Stimulated activated CD4-positive, alpha-beta T cell treated with anti-CD3 and anti-CD28 coated beads, TNF-alpha, amount 100 ng/mL, for 1 hour (primary cell): ENCODE data around the gene CHSY3.

Source experiments
- DNase-seq, 3 donors: peaks; one replicate each; pipeline ENCODE4 v3.0.0-alpha.2; 2020; ENCODE audit warnings: low read depth in 3 of 3, low spot score in 1 of 3

CHSY3 gene

DNA sequence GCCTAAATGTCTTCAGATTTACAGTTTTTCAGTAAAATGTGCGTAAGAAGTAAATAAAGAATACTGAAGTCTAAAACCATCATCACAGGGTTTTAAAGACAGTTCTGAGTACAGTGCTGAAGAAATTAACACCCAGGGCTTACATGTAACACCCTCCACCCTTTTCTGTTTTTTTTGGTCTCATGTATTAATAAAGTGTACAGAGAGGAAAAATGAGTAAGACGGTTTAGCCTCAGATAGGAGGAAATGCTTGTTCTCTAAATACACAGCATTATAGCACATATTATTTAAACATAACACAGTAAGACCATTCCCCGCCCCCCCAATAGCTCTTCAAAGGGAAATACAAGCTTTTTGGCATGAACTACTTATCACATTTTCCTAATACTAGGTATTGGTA, 119.3 kb downstream of the CHSY3 start:
- no peak for DNase-seq

DNA sequence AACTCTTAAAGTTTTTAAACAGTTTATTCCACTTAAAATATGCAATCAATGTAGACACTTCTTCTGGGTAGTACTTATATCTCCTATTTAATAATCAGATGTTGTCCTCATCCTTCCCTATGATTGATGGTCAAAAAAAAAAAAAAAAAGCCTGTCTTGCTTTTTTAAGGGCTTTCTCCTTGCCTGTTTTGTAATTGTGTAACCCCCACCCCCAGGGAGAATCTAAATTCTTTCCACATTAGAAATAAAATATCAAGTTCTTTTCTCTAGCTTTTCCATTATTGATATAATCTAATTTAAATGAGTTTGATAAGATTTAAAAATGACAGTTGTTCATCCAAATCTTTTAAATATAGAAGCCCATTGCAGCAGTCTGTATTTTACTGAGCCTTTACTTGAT, 119.7 kb downstream of the CHSY3 start:
- DNase-seq: no peak

DNA sequence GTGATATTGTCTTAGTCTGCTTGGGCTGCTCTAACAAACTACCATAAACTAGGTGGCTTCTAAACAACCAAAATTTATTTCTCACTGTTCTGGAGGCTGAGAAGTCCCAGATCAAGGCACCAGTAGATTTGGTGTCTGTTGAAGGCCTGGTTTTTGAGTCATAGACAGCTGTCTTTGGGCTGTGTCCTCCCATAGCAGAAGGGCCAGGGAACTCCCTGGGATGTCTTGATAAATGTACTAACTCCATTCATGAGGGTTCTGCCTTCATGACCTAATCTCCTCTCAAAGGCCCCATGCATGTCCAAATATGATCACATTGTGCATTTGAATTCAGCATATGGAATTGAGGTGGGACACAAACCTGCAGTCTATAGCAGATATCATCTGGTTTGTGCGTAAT, 121.2 kb downstream of the CHSY3 start:
- no peak for DNase-seq

DNA sequence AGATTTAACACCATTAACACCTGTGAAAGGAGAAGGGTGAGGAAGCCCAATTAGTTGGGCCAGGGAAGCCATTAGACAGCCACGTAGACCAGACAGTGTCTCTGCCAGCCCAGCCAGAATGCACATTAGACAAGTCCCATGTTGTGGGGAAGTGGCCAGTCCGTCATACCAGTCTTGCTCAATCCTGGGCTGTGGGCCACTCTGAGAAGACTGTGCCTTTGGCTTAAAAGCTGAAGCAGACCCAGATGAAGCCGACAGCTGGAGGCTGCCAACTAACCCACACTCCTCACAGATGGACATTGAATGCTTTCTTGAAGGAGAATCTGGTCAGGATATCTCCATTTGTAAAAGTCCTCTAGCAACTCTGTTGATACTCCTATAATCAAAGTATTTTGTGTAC, 128.5 kb downstream of the CHSY3 start:
- no peak for DNase-seq

DNA sequence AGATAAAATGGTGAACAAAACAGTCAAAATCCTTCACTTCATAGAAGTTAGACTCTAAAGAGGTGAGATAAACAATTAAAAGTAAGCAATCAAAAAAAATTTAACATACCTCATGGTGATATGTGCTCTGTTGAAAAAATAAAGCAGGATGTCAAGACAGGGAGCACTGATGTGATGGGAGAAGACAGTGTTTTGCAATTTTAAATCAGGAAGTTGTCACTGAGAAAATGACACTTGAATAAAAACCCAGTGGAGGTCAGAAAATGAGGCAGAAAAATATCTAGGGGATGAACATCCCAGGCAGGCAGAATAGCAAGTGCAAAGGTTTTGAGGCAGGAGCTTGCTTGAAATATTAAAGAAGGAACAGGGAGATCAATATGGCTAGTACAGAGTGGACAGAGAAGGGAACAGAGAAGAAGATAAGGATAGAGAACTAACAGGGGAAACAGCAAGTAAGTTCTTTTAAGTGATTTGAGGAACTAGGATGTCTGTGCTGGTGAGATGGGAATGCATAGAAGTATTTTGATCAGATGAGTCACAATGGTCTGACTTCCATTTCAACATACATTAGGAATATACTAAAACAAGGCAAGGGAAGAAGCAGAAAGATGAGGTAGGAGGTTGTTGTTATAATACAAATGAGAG, 130.4 kb downstream of the CHSY3 start:
- DNase-seq: no peak

DNA sequence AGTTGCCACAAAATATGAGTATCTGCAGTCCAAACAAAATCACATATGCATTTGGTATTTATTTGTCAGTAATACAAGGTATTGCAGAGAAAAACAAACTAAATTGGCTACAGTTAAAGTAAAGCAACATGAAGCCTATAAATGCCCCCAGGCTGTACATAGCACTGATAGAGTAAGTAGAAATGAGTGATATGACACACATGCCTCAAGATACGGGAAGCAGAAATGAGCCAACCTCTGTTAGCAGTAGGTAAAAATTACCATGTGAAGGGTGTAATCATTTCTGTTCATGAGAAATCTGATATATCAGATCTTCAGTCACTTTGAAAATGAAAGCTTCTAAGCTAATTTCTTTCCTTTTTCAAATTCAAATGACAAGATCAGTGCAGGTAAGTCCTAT, 131.1 kb downstream of the CHSY3 start:
- no peak for DNase-seq

DNA sequence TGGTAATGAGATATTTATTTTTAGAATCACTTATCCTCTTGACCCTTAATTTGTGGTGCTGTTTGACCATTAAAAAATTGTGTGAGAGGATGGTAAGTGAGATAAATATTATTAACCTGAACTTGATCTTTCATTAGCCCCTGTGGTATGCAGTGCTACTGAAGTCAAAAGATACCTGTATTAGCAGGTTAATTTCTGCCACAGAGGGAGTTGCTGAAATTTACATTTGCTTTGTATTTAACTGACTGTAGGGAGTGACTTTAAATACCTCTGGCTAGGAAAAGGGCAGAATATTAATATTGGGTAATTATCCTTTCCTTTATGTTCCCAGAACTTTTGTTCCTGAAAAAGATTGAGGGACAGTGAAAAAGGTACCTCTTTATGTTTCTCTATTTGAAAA, 133.6 kb downstream of the CHSY3 start:
- DNase-seq: no peak

DNA sequence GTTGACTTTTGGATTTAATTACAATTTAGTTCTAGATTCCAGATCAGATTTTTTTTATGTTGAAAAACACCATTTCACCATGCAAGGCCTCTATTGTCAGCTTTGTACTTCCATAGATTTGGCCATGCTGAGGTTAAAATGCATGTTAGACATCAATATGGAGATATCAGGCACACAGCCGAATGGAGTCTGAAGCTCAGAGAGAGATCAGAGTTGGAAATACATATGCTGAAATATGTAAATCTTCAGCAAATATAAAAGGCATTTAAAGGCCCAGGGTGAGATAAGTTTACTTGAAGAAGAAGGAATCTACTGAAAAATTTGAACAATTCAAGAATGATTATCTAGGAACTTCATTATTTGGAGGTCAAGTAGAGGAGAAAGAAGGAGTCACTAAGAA, 139.6 kb downstream of the CHSY3 start:
- DNase-seq: no peak

DNA sequence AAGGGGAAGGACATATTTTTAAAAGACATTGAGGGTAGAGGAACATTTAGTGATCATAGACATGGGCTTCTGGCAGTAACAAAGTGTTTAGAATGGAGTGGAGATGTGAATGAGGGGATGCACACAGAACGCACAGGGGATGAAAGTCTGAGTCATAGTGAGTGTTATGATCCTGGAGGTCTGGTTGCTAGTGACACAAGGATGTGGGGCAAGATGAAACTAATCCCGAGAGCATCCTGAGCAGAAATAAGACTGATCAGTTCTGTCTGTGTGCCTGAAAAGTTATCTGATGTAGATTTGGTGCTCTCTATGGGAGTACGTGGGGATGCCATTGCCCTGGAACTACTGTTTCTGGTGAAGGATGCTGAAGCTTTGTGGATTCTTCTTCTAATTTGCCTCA, 141.1 kb downstream of the CHSY3 start:
- DNase-seq: no peak

DNA sequence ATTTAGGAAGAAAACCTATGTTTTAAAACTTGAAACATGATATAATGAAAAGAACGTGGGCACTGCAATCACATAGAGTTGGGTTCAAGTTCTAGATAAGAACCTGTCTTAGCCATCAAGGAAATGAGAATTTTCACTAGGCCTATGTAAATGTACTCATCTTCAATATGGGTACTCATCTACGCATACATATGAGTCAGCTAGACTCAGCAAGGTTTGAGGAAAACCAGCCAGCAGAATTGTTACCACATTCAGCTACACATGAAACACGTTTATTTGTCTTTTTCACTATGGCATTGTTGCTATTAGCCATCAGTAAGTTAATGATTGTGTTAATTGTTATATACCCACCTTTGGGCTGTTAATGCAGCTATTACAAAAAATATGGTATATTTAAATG, 146.3 kb downstream of the CHSY3 start:
- DNase-seq: no peak

DNA sequence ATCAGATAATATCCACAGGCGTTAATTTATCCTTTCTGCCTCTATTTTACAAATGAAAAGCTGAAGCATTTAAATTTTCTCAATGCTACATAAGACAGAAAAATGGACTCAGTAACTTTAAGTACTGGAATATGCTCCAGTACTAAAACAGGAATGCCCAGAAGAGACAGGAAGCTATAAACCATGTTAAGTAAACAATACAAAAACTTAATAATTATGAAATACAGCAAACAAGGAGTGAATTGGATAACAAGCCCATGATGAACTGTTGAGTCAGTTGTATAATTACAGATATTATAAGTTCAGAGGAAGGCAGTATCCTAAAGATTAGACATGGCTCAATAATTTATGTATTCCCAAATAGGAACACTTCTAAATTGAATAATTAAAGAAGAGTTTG, 148.5 kb downstream of the CHSY3 start:
- no peak for DNase-seq

DNA sequence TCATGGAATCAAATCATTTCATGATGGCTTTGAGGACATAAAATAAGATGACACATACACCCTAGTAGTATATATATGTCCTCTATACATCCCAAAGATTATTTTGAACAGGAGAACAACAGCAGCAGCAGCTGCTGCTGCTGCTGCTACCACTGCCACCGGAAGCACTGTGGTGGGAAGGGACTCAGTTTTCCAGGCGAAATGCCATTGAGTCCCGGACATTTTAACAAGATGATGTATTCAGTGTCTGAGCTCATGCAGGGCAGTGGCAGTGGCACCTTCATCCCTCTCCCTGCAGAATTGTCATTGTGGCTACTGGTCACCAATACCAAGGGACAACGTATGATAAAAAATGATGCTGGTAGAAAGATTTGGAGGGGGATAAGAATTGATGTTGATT, 151.3 kb downstream of the CHSY3 start:
- DNase-seq: no peak

DNA sequence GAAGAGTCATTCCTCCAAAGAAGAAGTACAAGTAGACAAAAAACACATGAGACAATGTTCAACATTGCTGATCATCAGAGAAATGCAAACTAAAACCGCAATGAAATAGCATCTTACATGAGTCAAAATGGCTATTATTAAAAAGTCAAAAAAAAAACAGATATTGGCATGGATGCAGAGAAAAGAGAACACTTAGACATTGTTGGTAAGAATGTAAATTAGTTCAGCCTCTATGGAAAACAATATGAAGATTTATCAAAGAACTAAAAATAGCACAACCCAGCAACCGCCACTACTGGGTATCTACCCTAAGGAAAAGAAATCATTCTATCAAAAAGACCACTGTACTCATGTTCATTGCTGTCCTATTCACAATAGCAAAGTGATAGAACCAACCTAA, 157.5 kb downstream of the CHSY3 start:
- DNase-seq: no peak

DNA sequence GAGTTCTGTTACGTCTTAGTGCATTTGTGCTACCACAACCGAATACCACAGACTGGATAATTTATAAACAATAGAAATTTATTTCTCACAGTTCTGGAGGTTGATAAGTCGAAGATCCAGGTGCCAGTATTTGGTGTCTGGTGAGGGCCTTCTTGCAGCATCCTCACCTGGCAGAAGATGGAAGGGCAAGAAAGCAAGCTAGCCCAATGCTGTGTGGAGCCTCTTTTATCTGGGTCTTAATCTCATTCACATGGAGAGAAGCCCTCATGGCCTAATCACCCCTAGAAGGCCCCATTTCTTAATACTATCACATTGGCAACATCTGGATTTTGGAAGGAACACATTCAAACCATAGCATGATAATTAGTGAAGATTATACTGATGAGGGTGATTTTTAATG, 159.3 kb downstream of the CHSY3 start:
- DNase-seq: no peak

DNA sequence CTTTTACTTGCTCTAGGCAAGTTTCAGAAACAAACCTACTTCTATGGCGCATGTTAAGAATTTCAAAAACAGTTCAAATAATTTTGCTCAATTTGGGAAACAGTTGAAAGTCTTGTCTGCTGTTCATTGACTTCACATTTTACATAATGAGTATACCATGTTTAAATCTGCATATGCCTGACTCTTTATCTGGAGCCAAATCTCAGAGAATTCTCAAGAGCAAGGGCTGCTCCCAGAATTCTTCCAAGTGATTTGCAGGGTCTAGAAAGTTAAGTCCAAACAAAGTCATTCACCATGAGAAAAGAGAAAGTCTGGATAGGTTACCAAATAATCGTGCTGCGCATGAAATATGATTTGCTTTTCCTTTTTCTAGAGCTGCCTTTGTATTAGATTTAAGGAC, 160.2 kb downstream of the CHSY3 start:
- no peak for DNase-seq

DNA sequence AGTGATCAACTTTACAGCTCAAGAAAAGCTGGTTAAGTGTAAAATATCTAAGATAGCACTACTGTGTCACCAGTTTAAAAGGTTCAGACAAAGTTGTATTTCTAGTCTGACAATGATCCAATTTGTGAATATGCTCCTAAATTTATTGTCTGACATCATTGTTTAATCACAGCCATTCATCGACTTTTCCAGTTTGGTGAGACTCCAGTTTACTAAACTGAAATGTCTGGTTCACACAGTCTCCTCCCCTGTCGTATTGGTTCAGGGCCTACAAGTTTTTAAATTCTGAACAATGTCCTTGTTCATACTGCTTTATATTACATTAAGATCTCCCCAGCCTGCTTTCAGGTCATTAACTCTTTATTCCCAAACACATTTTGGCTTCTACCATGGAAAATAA, 161.4 kb downstream of the CHSY3 start:
- DNase-seq: no peak

DNA sequence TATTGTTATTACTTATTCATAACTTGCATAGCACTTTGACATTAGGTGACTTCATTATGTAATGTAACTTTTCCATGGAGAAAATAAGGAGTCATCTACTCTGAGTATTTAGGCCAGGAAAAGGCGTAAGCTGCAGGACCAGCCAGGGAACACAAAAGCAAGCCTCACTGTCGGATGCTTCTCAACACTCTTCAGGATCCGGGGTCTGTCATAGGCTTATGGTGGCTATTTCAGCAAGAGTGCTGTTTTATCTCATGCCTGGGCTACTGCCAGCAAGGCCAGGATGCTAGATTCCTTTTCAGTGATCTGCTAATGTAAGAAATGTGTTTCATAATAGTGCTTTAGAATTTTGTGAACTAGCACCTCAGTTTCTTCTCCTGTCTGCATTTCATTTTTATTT, 162.4 kb downstream of the CHSY3 start:
- no peak for DNase-seq

DNA sequence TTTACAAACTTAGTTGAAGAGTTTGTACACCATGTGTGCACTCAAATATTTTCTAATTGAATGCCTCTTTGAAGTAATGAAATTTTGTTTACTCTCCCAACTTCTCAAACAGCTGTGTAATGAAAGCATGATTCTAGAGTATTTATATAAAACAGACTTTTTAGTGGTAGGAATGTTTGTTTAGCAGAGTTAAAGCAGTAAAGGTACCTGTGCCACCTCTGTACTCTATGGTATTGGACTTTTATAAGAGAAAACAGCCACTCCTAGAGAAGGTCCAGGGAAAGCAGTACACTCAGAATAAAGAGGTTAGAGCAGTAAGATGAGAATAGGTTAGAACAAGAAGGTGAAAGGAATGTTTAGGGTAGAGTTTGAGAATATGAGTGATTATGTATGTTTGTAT, 163.1 kb downstream of the CHSY3 start:
- DNase-seq: no peak

DNA sequence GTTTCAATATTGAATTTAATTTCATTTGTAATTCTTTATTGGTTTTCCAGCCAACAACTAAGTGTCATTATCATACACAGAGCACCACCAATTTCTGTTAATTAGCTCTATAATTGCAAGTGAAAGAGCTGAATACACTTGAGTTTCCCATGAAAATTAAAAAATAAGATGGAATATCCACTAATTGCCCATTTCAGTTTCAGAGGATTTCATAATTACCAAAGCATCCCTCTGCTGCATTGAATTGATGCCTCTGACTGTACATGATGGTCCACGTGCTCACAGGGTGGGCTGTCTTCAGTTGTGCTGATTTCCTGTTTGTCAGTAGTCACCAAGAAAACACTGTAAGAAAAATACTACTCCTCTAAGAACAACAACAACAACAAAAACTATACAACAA, 163.8 kb downstream of the CHSY3 start:
- no peak for DNase-seq

DNA sequence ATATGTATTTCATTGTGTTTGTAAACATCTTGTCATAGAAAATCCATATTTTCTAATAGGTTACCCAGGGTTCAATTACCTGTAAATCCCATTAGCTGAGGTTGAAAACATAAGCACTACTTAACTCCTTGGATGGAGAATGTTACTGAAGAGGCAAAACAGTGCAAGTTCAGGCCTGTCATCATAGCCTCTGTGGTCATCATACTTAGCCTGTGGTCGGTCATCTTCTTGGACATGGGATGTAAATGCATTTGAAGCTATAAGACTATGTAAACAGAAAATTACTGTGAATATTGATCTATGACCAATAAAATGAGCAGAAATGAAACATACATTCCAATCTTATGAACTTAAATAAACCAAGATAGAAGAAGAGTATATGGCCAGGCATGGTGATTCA, 164.7 kb downstream of the CHSY3 start:
- DNase-seq: no peak

DNA sequence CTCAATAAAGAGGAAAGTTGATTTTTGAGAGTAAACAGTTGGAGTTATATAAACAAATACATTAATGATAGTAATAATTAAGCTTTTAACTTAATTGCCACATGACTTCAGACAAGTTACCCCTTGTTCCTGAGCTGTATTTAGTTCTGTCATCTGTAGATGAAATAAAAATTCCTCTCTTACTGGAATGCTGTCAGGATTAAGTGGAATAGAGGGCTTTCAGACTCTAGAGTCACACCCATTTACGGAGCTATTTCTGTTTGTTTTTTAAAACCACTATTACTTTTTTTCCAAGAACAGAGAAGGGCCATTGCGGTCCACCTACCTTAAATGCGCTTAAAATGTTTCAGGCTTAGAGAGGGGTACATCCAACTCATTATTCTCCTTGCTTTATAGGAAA, 170.6 kb downstream of the CHSY3 start:
- no peak for DNase-seq

DNA sequence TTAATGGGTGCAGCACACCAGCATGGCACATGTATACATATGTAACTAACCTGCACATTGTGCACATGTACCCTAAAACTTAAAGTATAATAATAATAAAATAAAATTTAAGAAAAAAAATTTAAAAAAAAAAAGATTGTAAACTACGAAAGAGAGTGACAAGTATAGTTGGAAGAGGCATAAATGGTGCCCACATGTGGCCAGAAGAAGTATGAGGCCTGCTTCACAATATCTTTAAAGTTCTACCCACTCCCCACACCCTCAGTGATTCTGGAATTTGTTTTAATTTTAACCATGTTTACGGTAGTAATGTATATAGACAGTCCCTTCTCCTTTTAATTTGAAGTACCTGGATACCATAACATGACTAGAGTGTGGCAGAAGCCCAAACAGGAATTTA, 172.7 kb downstream of the CHSY3 start:
- no peak for DNase-seq

DNA sequence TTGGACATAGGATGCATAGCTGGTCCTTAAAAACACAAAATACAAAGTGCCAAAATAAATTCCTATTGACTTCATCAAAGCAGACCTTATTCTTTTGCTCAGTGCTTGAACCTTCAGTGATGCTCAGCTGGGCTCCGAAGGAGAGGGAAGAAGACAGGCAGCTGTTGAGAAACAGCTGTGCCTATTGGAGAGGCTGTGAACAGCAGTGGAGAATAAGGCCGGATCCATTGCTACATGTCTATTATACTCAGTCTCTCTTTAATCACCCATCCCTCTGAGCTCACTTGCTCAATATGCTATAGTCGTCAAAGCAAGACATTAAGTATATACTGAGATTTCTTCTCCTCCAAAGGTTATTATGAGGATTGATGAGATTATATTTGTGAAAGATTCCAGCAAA, 174.4 kb downstream of the CHSY3 start:
- no peak for DNase-seq
